ENCODE data around the gene RTEL1.

RTEL1 gene

GRCh38 chr20:63697868-63698545 is 39.9 kb downstream of the RTEL1 start:
- DNase-seq (ENCODE audit: low read depth, low spot score) = no peak

- no peak for DNase-seq (ENCODE audit: low read depth, low spot score)
These were observed 40.8 kb downstream of the RTEL1 start for GRCh38 chr20:63698739-63699465.

- DNase-seq (ENCODE audit: low read depth, low spot score) = no peak
These were observed 41.5 kb downstream of the RTEL1 start for GRCh38 chr20:63699466-63700198.

GRCh38 chr20:63700199-63701050 is 42.3 kb downstream of the RTEL1 start:
- DNase-seq (ENCODE audit: low read depth, low spot score) = no peak

GRCh38 chr20:63701051-63701328 is 42.9 kb downstream of the RTEL1 start:
- no peak for DNase-seq (ENCODE audit: low read depth, low spot score)

DNA sequence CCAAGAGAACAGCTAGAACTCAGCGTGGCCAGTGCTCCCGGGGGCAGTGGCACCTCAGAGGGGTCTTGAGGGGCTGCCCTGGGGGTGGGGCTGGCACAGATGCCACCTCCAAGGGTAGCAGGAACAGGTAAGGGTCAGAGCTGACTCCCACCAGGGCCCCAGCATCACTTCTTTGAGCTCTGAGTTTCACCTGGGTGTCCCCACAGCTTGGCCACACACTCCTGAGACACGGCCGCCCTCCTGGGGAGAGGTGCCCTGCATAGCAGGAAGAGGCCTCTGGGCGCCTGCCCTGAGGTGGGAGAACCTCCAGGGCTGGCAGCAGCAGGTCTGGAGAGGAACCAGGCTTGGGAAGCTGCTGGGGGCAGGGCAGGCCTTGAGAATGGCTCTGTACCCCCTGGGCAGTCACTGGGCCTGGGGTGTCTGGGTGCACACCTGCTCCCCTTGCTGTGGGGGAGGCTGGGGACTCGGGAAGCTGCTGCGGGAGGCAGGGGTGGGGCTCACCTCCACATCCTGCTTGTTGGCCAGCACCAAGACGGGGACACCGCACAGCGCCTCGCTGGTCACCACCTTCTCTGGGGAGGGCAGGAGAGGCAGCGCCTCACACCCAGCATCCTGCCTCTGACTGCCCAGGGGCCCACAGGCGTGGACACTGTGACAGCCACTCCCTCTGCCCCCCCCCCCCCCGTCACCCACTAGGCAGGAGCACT is 43.4 kb downstream of the RTEL1 start:
- no peak for DNase-seq (ENCODE audit: low read depth, low spot score)

GRCh38 chr20:63702036-63702665 is 44.0 kb downstream of the RTEL1 start:
- no peak for DNase-seq (ENCODE audit: low read depth, low spot score)

- DNase-seq (ENCODE audit: low read depth, low spot score) = no peak
These were observed 44.8 kb downstream of the RTEL1 start for GRCh38 chr20:63702751-63703470.

- DNase-seq (ENCODE audit: low read depth, low spot score) = no peak
These were observed 45.4 kb downstream of the RTEL1 start for GRCh38 chr20:63703471-63703975.

GRCh38 chr20:63703976-63704748 is 46.0 kb downstream of the RTEL1 start:
- no peak for DNase-seq (ENCODE audit: low read depth, low spot score)

- no peak for DNase-seq (ENCODE audit: low read depth, low spot score)
These were observed 46.6 kb downstream of the RTEL1 start for GRCh38 chr20:63704749-63705117.

- DNase-seq (ENCODE audit: low read depth, low spot score) = no peak
These were observed 47.3 kb downstream of the RTEL1 start for GRCh38 chr20:63705232-63706026.

- DNase-seq (ENCODE audit: low read depth, low spot score) = no peak
These were observed 48.0 kb downstream of the RTEL1 start for GRCh38 chr20:63706027-63706695.

DNA sequence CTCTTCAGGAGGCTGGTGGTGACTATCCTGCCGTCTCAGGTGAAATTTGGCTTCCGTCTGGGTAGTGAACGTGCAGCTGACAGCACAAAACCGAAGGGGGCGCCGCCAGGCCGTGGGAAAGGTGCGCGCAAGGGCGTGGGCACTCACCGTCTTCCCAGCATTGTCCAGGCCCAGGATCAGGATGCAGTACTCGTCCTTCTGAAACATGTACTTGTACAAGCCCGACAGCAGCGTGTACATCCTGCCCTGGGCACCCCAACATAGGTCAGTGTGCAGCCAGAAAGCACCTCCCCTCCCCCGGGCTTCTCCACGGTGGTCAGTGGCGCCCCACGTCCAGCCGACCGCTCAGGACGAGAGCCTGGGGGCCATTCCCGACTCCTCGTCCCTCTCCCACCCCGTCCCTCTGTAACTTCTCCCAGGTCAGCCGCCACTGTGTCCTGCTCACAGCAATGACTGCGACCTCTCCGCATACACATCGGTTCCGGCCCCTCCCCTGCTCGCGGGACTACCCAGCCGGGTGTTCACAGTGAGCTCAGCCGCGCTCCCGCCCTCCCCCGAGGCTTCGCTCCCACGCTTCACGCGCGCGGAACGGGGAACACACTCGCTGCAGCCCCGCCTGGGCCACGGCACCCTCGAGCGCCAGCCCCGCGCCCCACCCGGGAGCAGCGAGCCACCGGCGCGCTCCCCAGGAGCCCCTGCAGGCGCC is 48.9 kb downstream of the RTEL1 start:
- no peak for DNase-seq (ENCODE audit: low read depth, low spot score)

GRCh38 chr20:63707558-63708300 is 49.6 kb downstream of the RTEL1 start, which contains the start of the genes ARFRP1 and ZGPAT:
TSS of gene ARFRP1 (minus strand) at chr20:63707976. CDS start at chr20:63707091, 885 bp downstream.
TSS of gene ZGPAT (plus strand) at chr20:63708039. CDS start at chr20:63708581, 542 bp downstream.
- DNase-seq (ENCODE audit: low read depth, low spot score) = peak; percentile 76

Data from activated CD4-positive, CD25-positive, alpha-beta regulatory T cell treated with anti-CD3 and anti-CD28 coated beads, Interleukin-2, amount 50 U/mL, for 16 hours (primary cell).